GM13976 (cell line): Measurements from ENCODE around the gene SAMD14.

Experiments used
- DNase-seq: peaks from one replicate; pipeline ENCODE4 v3.0.0; 2012; ENCODE audit warnings: low spot score
- CTCF ChIP-seq: IDR thresholded peaks from 2 replicates; pipeline ENCODE4 v1.5.1; 2012; ENCODE audit warnings: borderline replicate concordance, mild to moderate bottlenecking; ENCODE audit not compliant: insufficient read depth; ENCODE audit errors: extremely low read depth, missing control alignments, control extremely low read depth
- in situ Hi-C: fragments of 300-500 bp; cut with MboI; formaldehyde crosslinking; loops from one replicate; pipeline ENCODE4 v1.12.0; 2022; ENCODE audit warnings: low sequenced_read_pairs, mixed read lengths, inconsistent platforms; ENCODE audit not compliant: unreplicated experiment

SAMD14 gene

GRCh38 chr17:50144845-50145531 is 15.0 kb upstream of the SAMD14 start:
- in situ Hi-C loops = no loop called here
- no peak for TF ChIP-seq CTCF
- DNase-seq = no peak

DNA sequence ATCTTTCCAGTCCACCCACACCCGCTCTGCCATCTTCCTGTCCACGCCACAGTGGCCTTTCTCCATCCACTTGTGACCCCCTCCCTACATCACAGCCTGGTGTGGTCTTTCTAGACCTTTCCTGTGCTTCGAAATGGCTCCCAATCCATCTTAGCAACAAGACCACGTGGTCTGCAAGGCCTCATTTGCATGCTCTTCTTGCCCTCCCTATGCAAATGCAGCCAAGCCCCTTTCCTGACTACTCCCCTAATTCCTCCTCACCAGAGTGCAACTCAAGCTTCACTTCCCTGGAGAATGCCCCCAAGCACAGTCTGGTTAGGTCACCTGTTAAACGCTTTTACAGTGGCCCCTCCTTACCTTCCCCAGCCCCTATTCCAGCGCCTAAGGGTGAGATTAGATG is 14.4 kb upstream of the SAMD14 start:
- DNase-seq = no peak
- in situ Hi-C loops = no loop called here
- TF ChIP-seq CTCF = no peak

- DNase-seq = no peak
- in situ Hi-C loops = no loop called here
Measured at GRCh38 chr17:50143461-50144176, 13.7 kb upstream of the SAMD14 start.

GRCh38 chr17:50141745-50142110 is 11.8 kb upstream of the SAMD14 start:
- DNase-seq = no peak
- no peak for TF ChIP-seq CTCF
- in situ Hi-C loops = no loop called here

More at GRCh38 chr17:50143461-50144176, 13.7 kb upstream of the SAMD14 start:
- TF ChIP-seq CTCF = no peak

- DNase-seq = no peak
- TF ChIP-seq CTCF = no peak
- in situ Hi-C loops = no loop called here
Measured at GRCh38 chr17:50141026-50141744, 11.2 kb upstream of the SAMD14 start.

DNA sequence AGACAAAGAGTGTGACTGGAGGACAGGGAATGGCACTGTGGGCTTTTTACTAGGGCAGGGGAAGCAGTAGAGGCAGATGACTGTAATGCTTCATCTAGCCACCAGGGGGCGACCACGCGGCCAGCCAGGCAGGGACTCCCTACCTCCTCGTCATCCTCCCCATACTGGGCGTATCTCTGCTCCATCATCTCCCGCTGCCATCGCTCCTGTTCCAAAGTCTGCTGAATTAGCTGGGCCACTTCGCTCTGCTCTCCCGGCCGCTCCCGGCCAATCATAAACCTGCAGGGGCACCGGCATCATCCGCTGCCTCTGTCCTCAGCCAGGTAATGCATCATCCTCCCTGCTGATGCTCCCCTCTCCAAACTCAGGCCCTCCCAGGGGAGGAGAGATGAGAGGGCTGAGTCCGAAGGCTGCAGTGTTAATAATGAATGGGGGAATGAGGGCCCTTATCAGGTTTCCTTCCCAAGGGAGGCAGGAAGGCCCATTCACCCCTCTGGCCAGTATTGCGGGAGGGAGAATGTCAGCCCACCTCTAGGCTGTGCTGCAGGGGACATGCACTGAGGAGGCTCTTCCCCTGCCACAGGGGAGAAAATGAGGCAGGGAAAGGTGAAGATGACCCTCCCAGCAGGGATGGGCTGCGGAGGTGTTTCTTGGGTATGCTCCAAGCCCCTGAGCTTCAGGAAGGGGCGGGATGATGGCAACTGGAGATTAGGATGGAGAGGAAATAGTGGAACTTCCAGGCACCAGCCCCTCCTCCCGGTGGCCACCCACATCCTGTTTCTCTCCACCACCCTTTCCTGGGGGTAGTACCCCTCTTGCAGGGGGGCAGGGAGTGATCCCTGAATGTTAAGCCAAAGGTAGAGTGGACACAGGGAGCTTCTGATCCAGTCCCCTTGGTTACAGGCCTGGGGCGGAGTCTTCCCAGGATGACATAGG is 10.3 kb upstream of the SAMD14 start:
- in situ Hi-C loops = no loop called here
- DNase-seq = peak; percentile 90
- TF ChIP-seq CTCF = peak; percentile 94
